GM12872 (cell line): ENCODE measurements around the gene C11orf91.

Experiments used
- TF ChIP-seq, protein P1 (sequence below): IDR thresholded peaks from 3 replicates; pipeline ENCODE4 v1.5.1; 2011; ENCODE audit warnings: low read depth, mild to moderate bottlenecking, low read length, moderate library complexity; ENCODE audit not compliant: insufficient read depth

The C11orf91 gene

DNA sequence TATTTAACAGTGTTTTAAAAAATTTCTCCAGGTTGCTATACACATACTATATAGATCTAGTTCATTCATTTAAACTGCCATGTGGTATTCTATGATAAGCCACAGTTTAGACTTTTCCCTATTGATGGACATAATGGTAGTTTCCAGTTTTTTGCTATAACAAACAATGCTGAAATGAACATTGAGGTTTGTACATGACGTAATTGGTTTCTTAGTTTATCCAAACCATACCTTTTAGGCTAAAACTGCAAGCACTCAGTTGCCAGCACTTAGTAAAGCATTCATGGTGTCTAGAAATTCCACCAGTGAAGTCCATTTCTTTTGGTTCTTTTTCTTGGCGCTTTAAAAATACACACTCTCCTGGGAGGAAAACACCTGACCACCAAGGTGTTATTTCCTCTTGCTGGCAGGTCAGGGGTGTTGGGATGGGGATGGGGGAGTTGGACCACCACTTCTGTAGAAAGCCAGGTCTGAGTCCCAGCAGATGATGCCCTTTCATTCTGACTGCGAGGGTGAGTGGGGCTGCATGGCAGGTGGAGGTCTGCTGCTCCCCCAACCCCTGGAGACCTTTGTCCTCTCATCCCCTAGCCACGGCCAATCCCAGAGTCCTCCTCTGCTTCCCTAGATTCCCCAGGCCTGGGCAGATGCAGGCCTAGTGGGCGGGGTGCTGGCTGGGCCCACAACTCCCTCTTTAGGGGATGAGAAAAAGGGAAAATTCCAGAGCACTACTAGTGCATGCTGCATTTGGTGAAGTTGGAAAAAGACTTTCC lies 41.1 kb downstream of the C11orf91 start:
- TF ChIP-seq, protein P1, sequence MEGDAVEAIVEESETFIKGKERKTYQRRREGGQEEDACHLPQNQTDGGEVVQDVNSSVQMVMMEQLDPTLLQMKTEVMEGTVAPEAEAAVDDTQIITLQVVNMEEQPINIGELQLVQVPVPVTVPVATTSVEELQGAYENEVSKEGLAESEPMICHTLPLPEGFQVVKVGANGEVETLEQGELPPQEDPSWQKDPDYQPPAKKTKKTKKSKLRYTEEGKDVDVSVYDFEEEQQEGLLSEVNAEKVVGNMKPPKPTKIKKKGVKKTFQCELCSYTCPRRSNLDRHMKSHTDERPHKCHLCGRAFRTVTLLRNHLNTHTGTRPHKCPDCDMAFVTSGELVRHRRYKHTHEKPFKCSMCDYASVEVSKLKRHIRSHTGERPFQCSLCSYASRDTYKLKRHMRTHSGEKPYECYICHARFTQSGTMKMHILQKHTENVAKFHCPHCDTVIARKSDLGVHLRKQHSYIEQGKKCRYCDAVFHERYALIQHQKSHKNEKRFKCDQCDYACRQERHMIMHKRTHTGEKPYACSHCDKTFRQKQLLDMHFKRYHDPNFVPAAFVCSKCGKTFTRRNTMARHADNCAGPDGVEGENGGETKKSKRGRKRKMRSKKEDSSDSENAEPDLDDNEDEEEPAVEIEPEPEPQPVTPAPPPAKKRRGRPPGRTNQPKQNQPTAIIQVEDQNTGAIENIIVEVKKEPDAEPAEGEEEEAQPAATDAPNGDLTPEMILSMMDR, result no peak

DNA sequence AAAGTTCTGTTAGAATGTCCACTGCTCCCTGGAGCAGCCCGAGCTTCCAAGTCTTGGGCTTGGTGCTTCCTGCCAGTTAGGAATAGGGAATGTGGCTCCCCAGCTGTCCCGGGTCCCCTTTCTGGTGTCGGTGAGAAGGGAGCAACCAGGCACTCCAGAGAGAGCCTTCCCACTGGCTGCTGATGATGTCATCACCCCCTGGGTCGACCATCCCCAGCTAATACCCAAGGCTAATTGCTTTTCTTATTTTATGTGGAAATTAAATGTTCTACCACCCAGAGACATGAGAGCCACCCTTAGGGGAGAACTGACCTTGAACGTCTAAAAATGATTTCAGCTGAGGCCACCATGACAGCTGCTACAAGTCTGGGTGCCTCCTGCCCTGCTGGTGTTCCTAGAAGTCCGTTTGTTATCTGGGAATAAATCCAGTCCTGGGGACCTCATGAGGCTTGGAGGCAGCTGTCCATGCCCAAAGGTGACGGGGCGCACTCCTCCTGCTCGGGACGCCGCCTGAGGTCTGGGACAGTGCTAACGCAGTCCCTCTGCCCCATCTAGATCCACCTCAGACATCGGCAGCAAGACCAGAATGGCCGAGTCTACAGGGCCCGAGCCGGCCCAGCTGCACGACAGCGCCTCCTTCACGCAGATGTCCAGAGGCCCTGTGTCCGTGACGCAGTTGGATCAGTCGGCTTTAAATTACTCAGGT lies 42.3 kb downstream of the C11orf91 start:
- TF ChIP-seq, protein P1, result no peak

DNA sequence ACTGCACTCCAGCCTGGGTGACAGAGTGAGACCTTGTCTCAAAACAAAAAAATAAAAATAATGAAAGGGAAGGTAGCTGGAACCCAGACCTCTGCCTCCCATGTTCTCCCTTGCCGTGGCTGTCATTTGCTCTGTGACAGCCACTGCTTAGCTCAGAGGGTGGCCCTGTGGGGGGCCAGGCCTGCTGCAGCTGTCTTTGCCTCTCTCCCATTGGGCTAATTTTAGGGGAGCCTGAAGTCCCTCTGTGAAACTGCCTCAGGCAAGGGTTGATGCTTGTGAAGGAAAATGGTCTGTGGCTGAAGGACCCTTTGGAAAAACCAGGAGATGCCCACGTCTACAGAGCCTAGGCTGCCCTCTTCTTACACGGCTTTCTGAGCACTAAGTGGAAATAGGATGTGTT lies 42.9 kb downstream of the C11orf91 start:
- TF ChIP-seq, protein P1, result no peak

DNA sequence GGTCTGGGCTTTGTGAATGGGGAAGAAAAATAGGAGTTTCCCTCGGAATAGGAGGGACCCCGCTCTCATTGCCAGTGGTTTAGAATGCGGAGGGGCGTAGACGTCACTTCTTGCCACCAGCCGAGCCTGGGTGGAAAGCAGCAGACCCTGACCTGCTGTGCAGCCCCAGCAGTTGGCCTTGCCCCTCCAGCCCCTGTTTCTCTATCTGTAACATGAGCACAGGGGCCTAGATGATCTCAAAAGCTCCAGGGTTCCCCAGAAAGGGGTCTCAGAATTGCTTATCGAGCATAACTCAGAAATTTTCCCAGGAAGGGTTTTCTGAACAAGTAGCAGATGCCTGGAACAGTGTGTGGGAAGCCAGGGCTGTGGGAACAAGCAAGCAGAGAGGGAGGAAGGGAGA lies 43.9 kb downstream of the C11orf91 start:
- TF ChIP-seq, protein P1, result no peak

DNA sequence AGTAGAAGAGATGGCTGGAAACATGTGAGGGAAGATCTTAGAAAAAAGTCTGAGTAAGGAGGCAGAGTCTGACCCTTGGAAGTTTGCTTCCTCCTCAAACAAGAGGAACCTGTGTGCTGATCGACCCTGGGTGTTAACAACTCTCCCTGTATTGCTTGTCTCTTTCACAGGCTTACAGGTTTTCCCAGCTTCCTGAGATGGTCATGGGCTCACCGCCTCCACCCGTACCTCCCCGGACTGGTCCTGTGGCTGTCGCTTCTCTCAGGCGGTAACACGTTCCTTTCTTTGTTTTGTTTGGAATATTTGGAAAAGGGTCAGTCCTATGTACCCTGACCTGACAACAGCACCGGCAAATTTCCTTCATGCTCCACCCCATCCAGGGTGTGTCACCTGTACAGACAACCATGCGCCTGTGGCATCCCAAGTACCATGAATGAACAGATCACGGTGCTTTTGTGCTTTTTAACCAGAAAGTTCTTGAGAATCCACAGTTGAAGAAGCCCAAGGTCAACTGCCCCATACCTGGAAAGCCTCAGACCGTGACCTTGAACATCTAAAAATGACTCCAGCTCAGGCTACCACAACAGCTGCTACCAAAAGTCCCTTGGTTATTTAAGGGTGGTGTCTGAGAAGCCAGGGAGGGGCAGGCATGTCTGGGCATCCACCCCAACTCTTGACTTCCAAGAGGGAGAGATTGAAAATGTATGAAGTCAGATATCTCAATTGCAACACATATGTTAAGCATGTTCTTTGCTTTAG lies 44.6 kb downstream of the C11orf91 start:
- TF ChIP-seq, protein P1, result no peak

DNA sequence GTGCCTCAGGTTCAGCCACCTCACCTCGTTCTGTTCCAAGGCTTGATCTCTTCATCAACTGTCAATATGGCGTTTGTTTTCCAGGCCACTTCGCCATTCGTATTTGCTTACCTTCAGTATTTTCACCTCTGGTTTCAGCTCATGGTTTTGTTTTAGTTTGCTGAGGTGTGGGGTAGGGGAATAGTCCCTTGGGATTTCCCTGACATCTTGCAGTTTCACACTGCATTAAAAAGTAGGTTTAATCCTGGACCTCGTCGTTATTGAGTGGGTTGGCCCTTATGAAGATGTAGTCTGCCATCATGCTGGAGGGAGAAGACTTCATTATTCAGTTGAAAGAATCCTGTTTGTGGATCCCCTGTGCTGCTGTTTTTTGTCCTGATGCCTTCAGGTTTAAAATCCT lies 46.0 kb downstream of the C11orf91 start:
- TF ChIP-seq, protein P1, result no peak

DNA sequence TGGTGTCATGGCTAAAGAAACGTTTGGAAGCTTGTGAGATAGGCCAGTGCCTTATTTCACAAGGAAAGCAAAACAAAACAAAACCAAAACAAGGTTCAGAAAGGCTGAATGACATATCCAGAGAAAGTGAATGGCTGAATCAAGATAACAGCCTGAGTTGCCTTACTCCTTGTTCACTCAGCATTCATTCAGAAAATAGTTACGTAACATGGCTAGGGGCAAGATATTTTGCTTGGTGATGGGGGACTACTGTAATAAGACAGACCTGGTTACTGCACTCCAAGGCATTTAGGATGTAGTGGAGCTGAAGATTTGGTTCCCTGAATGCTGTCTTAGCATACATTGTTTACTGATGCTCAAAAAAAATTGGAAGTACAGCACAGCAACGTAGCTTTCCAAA lies 47.7 kb downstream of the C11orf91 start:
- TF ChIP-seq, protein P1, result no peak
